Glomerular visceral epithelial cell (primary cell): ENCODE data around the gene C19orf47.

Experiments
- DNase-seq: peaks from one replicate; pipeline ENCODE4 v3.0.0-alpha.2; 2016; ENCODE audit errors: extremely low spot score

The C19orf47 gene

GRCh38 chr19:40348125-40348913 is at the start of gene C19orf47, which contains the start of gene PLD3:
Gene C19orf47 (minus strand): TSS chr19:40348397. CDS start chr19:40341857, 6,540 bp downstream.
Gene PLD3 (plus strand): TSS chr19:40348695. CDS start chr19:40366484, 17,789 bp downstream.
- DNase-seq = peak; percentile 99

GRCh38 chr19:40397568-40397906 is 49.3 kb upstream of the C19orf47 start:
- DNase-seq = no peak

GRCh38 chr19:40396886-40397567 is 48.8 kb upstream of the C19orf47 start:
- DNase-seq = no peak

GRCh38 chr19:40395956-40396355 is 47.8 kb upstream of the C19orf47 start:
- DNase-seq = no peak

GRCh38 chr19:40394816-40395210 is 46.6 kb upstream of the C19orf47 start:
- peak; percentile 32 for DNase-seq

GRCh38 chr19:40393894-40394815 is 46.0 kb upstream of the C19orf47 start:
- DNase-seq = no peak

GRCh38 chr19:40392894-40393517 is 44.8 kb upstream of the C19orf47 start:
- DNase-seq = no peak

GRCh38 chr19:40392123-40392522 is 43.9 kb upstream of the C19orf47 start:
- no peak for DNase-seq

- no peak for DNase-seq
These were observed 42.0 kb upstream of the C19orf47 start, which contains the start of gene HIPK4 for GRCh38 chr19:40390084-40390742. Gene HIPK4 (minus strand): TSS chr19:40390181. CDS start chr19:40389902, 279 bp downstream.

GRCh38 chr19:40389404-40390083 is 41.3 kb upstream of the C19orf47 start:
- no peak for DNase-seq

GRCh38 chr19:40388481-40388880 is 40.3 kb upstream of the C19orf47 start:
- DNase-seq = no peak

- DNase-seq = no peak
These were observed 39.0 kb upstream of the C19orf47 start for GRCh38 chr19:40387155-40387554.

GRCh38 chr19:40383668-40384248 is 35.6 kb upstream of the C19orf47 start:
- no peak for DNase-seq

GRCh38 chr19:40381321-40381720 is 33.1 kb upstream of the C19orf47 start:
- no peak for DNase-seq

- no peak for DNase-seq
These were observed 32.2 kb upstream of the C19orf47 start for GRCh38 chr19:40380199-40381037.

GRCh38 chr19:40379446-40380198 is 31.4 kb upstream of the C19orf47 start:
- no peak for DNase-seq

- no peak for DNase-seq
These were observed 30.3 kb upstream of the C19orf47 start for GRCh38 chr19:40378509-40378908.

GRCh38 chr19:40377876-40378385 is 29.7 kb upstream of the C19orf47 start:
- no peak for DNase-seq
